Measurements from ENCODE around the gene SAMHD1. TPM values are rescaled to one million over a fixed set of nuclear protein-coding genes. Genes with fewer than 3 reads are reported as not detected.

The SAMHD1 gene
- total and polyA plus RNA-seq, 2 of the 13 experiments (the other 11 are each of a cell fraction or from before 2014, with no cell fraction given): 16.9 to 43.5 TPM

DNA sequence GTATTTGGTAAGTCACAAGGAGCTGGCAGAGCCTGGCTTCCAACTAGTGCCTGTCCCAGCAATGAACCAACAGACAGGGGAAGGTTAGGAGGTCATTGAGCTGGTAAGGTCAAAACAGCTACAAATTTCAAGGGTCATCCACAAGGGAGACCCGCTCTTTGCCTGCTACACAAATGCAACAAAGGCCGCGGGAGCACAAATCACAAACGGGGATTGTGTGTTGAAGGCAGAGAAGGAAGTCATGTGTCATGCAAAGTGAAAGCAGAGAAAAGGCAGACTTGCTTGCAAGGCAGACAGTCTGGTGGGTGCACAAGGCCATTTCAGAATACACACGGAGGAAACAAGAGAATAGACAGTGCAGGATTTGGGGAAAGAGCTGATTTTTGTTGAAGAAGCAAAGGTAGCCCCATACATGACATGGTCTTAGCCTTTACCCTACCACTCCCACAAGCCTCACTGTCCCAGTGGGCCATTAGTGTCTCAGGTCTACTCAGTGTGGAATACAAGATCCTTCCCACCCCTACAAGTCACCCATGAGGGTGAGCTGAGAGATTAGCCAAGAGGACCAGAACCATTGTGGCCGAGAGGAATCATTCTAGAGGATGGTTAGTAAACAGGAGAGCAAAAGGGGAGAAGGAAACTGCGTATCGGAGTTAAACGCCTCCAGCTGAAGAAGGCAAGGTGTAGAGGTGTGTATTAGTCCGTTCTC lies 18.1 kb upstream of the SAMHD1 start (continued):
- TF ChIP-seq ZZZ3 (CRISPR knock-in tag; IDR thresholded peaks at IDR 0.05; ENCODE audit: borderline replicate concordance) (no peak), ZNF160 (CRISPR knock-in tag; IDR thresholded peaks at IDR 0.05) (no peak), SETDB1 (CRISPR knock-in tag; IDR thresholded peaks at IDR 0.05; ENCODE audit: borderline replicate concordance) (no peak), ZSCAN25 (CRISPR knock-in tag; IDR thresholded peaks at IDR 0.05) (0 out of 2 replicates have a peak, but pooled peaks have one; percentile 61), ZNF3 (CRISPR knock-in tag; IDR thresholded peaks at IDR 0.05) (peak; percentile 89), IRF2 (CRISPR knock-in tag; IDR thresholded peaks at IDR 0.05) (0 out of 2 replicates have a peak, but pooled peaks have one; percentile 16), GABPB1 (CRISPR knock-in tag; IDR thresholded peaks at IDR 0.05) (no peak), ZNF552 (CRISPR knock-in tag; IDR thresholded peaks at IDR 0.05; ENCODE audit: borderline replicate concordance) (no peak), MEF2D (CRISPR knock-in tag; IDR thresholded peaks at IDR 0.05) (no peak), HNF4G (IDR thresholded peaks at IDR 0.05; ENCODE audit: borderline replicate concordance, low read depth, low read length) (no peak; the same call in 1 of the 2 replicates), HNF4G (CRISPR knock-in tag; IDR thresholded peaks at IDR 0.05; ENCODE audit: borderline replicate concordance, low read depth) (no peak), KDM5B (CRISPR knock-in tag; IDR thresholded peaks at IDR 0.05; ENCODE audit: borderline replicate concordance) (no peak), RARA (CRISPR knock-in tag; IDR thresholded peaks at IDR 0.05) (peak; percentile 43; the same call in 1 of the 2 replicates), ZFX (CRISPR knock-in tag; IDR thresholded peaks at IDR 0.05; ENCODE audit: low read depth) (peak; percentile 48; the same call in 1 of the 2 replicates), ZNF205 (CRISPR knock-in tag; IDR thresholded peaks at IDR 0.05) (peak; percentile 11; the same call in 1 of the 2 replicates), KLF15 (CRISPR knock-in tag; IDR thresholded peaks at IDR 0.05; ENCODE audit: borderline replicate concordance) (no peak), MXD4 (CRISPR knock-in tag; IDR thresholded peaks at IDR 0.05) (no peak), KLF11 (CRISPR knock-in tag; IDR thresholded peaks at IDR 0.05) (no peak), ZNF598 (CRISPR knock-in tag; IDR thresholded peaks at IDR 0.05; ENCODE audit: borderline replicate concordance) (0 out of 2 replicates have a peak, but pooled peaks have one; percentile 49), ZNF615 (CRISPR knock-in tag; IDR thresholded peaks at IDR 0.05; ENCODE audit: borderline replicate concordance) (0 out of 2 replicates have a peak, but pooled peaks have one; percentile 64)
- TF ChIP-seq, protein P1, sequence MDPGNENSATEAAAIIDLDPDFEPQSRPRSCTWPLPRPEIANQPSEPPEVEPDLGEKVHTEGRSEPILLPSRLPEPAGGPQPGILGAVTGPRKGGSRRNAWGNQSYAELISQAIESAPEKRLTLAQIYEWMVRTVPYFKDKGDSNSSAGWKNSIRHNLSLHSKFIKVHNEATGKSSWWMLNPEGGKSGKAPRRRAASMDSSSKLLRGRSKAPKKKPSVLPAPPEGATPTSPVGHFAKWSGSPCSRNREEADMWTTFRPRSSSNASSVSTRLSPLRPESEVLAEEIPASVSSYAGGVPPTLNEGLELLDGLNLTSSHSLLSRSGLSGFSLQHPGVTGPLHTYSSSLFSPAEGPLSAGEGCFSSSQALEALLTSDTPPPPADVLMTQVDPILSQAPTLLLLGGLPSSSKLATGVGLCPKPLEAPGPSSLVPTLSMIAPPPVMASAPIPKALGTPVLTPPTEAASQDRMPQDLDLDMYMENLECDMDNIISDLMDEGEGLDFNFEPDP (CRISPR knock-in tag; conservative IDR thresholded peaks at IDR 0.05): 0 out of 2 replicates have a peak, but pooled peaks have one; percentile 81
- TF ChIP-seq, protein P2, sequence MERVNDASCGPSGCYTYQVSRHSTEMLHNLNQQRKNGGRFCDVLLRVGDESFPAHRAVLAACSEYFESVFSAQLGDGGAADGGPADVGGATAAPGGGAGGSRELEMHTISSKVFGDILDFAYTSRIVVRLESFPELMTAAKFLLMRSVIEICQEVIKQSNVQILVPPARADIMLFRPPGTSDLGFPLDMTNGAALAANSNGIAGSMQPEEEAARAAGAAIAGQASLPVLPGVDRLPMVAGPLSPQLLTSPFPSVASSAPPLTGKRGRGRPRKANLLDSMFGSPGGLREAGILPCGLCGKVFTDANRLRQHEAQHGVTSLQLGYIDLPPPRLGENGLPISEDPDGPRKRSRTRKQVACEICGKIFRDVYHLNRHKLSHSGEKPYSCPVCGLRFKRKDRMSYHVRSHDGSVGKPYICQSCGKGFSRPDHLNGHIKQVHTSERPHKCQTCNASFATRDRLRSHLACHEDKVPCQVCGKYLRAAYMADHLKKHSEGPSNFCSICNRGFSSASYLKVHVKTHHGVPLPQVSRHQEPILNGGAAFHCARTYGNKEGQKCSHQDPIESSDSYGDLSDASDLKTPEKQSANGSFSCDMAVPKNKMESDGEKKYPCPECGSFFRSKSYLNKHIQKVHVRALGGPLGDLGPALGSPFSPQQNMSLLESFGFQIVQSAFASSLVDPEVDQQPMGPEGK (CRISPR knock-in tag; IDR thresholded peaks at IDR 0.05): 0 out of 2 replicates have a peak, but pooled peaks have one; percentile 17
- TF ChIP-seq, protein P3, sequence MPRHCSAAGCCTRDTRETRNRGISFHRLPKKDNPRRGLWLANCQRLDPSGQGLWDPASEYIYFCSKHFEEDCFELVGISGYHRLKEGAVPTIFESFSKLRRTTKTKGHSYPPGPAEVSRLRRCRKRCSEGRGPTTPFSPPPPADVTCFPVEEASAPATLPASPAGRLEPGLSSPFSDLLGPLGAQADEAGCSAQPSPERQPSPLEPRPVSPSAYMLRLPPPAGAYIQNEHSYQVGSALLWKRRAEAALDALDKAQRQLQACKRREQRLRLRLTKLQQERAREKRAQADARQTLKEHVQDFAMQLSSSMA (CRISPR knock-in tag; IDR thresholded peaks at IDR 0.05): 0 out of 2 replicates have a peak, but pooled peaks have one; percentile 54
- TF ChIP-seq, protein P4, sequence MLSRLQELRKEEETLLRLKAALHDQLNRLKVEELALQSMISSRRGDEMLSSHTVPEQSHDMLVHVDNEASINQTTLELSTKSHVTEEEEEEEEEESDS (CRISPR knock-in tag; IDR thresholded peaks at IDR 0.05; ENCODE audit: borderline replicate concordance): no peak
- TF ChIP-seq, protein P5, sequence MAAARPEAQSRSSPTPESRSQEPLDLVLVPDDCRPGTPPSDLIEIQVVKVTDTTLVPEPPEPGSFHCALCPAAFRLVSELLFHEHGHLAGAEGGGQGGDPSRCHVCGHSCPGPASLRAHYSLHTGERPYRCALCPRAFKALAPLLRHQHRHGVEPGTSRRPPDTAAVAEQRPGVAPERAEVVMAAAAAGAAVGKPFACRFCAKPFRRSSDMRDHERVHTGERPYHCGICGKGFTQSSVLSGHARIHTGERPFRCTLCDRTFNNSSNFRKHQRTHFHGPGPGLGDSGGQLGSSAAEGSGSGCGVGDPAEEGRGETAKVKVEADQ (CRISPR knock-in tag; IDR thresholded peaks at IDR 0.05; ENCODE audit: borderline replicate concordance): 0 out of 2 replicates have a peak, but pooled peaks have one; percentile 56
